ENCODE results near the gene TSEN2. TPM values are rescaled to one million over a fixed set of nuclear protein-coding genes. Genes with fewer than 3 reads are reported as not detected.
"Not testable (repeated sequence)": the region's sequence is repeated elsewhere in the genome, so short reads cannot be mapped to it uniquely, and the experiment has no call there.

The TSEN2 gene
- total RNA-seq, 1 donor, result 17.8 TPM

- no peak for DNase-seq (ENCODE audit: low read depth in 2 of 3, low spot score in 2 of 3)
These were observed 32.3 kb upstream of the TSEN2 start for GRCh38 chr3:12451960-12452359.

GRCh38 chr3:12452361-12453330 is 31.6 kb upstream of the TSEN2 start:
- no peak for DNase-seq (ENCODE audit: low read depth in 2 of 3, low spot score in 2 of 3)

- no peak for DNase-seq (ENCODE audit: low read depth in 2 of 3, low spot score in 2 of 3)
These were observed 30.0 kb upstream of the TSEN2 start for GRCh38 chr3:12454076-12454815.

- no peak for DNase-seq (ENCODE audit: low read depth in 2 of 3, low spot score in 2 of 3)
These were observed 29.5 kb upstream of the TSEN2 start for GRCh38 chr3:12454816-12455121.

GRCh38 chr3:12455740-12456139 is 28.5 kb upstream of the TSEN2 start:
- DNase-seq (ENCODE audit: low read depth in 2 of 3, low spot score in 2 of 3), result no peak

- peak in 1 of 3 donors; percentile 47 for DNase-seq (ENCODE audit: low read depth in 2 of 3, low spot score in 2 of 3)
These were observed 27.8 kb upstream of the TSEN2 start for GRCh38 chr3:12456441-12456840.

GRCh38 chr3:12457380-12457779 is 26.9 kb upstream of the TSEN2 start:
- DNase-seq (ENCODE audit: low read depth in 2 of 3, low spot score in 2 of 3), result not testable (repeated sequence)

GRCh38 chr3:12458901-12459300 is 25.4 kb upstream of the TSEN2 start:
- DNase-seq (ENCODE audit: low read depth in 2 of 3, low spot score in 2 of 3), result no peak

GRCh38 chr3:12460127-12460526 is 24.2 kb upstream of the TSEN2 start:
- DNase-seq (ENCODE audit: low read depth in 2 of 3, low spot score in 2 of 3), result no peak

- peak in 1 of 3 donors; percentile 6 for DNase-seq (ENCODE audit: low read depth in 2 of 3, low spot score in 2 of 3)
These were observed 23.1 kb upstream of the TSEN2 start for GRCh38 chr3:12461097-12461649.

GRCh38 chr3:12462159-12462947 is 21.9 kb upstream of the TSEN2 start:
- DNase-seq (ENCODE audit: low read depth in 2 of 3, low spot score in 2 of 3), result peak in 2 of 3 donors; percentile 36 to 57

- DNase-seq (ENCODE audit: low read depth in 2 of 3, low spot score in 2 of 3), result no peak
These were observed 20.6 kb upstream of the TSEN2 start for GRCh38 chr3:12463686-12464085.

- no peak for DNase-seq (ENCODE audit: low read depth in 2 of 3, low spot score in 2 of 3)
These were observed 20.1 kb upstream of the TSEN2 start for GRCh38 chr3:12464181-12464580.

GRCh38 chr3:12465151-12465835 is 19.0 kb upstream of the TSEN2 start:
- DNase-seq (ENCODE audit: low read depth in 2 of 3, low spot score in 2 of 3), result no peak

- no peak for DNase-seq (ENCODE audit: low read depth in 2 of 3, low spot score in 2 of 3)
These were observed 18.4 kb upstream of the TSEN2 start for GRCh38 chr3:12465836-12466225.

GRCh38 chr3:12467746-12468145 is 16.5 kb upstream of the TSEN2 start:
- no peak for DNase-seq (ENCODE audit: low read depth in 2 of 3, low spot score in 2 of 3)

GRCh38 chr3:12468276-12468675 is 16.0 kb upstream of the TSEN2 start:
- no peak for DNase-seq (ENCODE audit: low read depth in 2 of 3, low spot score in 2 of 3)

GRCh38 chr3:12468757-12469156 is 15.5 kb upstream of the TSEN2 start:
- no peak for DNase-seq (ENCODE audit: low read depth in 2 of 3, low spot score in 2 of 3)

GRCh38 chr3:12469222-12469621 is 15.1 kb upstream of the TSEN2 start:
- DNase-seq (ENCODE audit: low read depth in 2 of 3, low spot score in 2 of 3), result not testable (repeated sequence)

GRCh38 chr3:12470111-12470510 is 14.2 kb upstream of the TSEN2 start:
- no peak for DNase-seq (ENCODE audit: low read depth in 2 of 3, low spot score in 2 of 3)

Measured in hematopoietic multipotent progenitor cell (in vitro differentiated cells).